WTC11 (cell line): ENCODE measurements around the gene RPLP1. TPM values are rescaled to one million over a fixed set of nuclear protein-coding genes. Genes with fewer than 3 reads are reported as not detected.

ENCODE experiments used
- ATAC-seq: fragments of 200-7000 bp; cut with Tn5 transposase; 2 replicates; pipeline ENCODE4 v1.10.0; 2021; ENCODE audit warnings: mild to moderate bottlenecking, moderate library complexity
- Bru-seq: library from RNA; stranded (reverse); fragments of 400-500 nt; gene quantifications from one replicate; lab custom pipeline; 2021; lab: Mats Ljungman, UMichigan
- CTCF ChIA-PET: fragments of 300-600 bp; sonication (Branson Sonifier 250); formaldehyde crosslinking; loops from one replicate; lab custom pipeline; 2021; ENCODE audit warnings: antibody characterized with exemption; lab: Charles Lee
- POLR2A ChIA-PET: fragments of 350-600 bp; sonication (Branson Sonifier 250); formaldehyde crosslinking; loops from one replicate; lab custom pipeline; 2021; ENCODE audit warnings: antibody characterized with exemption; lab: Charles Lee
- DNase-seq: peaks from one replicate; pipeline ENCODE4 v3.0.0; 2021; ENCODE audit warnings: low spot score
- H3K27ac Mint-ChIP-seq: 2 replicates; pipeline ENCODE4 v1.8.0; 2021; ENCODE audit warnings: mixed read lengths
- H3K27me3 Mint-ChIP-seq: 2 replicates; pipeline ENCODE4 v1.8.0; 2021; ENCODE audit warnings: low read depth, mild to moderate bottlenecking, moderate library complexity, mixed read lengths
- H3K36me3 Mint-ChIP-seq: 2 replicates; pipeline ENCODE4 v1.8.0; 2021; ENCODE audit warnings: mixed read lengths
- H3K4me1 Mint-ChIP-seq: 2 replicates; pipeline ENCODE4 v1.8.0; 2022; ENCODE audit warnings: mixed read lengths
- H3K4me3 Mint-ChIP-seq: 2 replicates; pipeline ENCODE4 v1.8.0; 2021; ENCODE audit warnings: mild to moderate bottlenecking, moderate library complexity, mixed read lengths
- H3K9me3 Mint-ChIP-seq: 2 replicates; pipeline ENCODE4 v1.8.0; 2021; ENCODE audit warnings: mixed read lengths
- ATF1 ChIP-seq: sonication (generic); formaldehyde crosslinking; IDR thresholded peaks from 2 replicates; pipeline ENCODE4 v1.8.1; 2023; ENCODE audit warnings: mild to moderate bottlenecking, moderate library complexity, missing genetic modification reagents
- ELF4 ChIP-seq: sonication (generic); formaldehyde crosslinking; IDR thresholded peaks from 2 replicates; pipeline ENCODE4 v1.8.1; 2022; ENCODE audit warnings: low read depth, mild to moderate bottlenecking, moderate library complexity, missing genetic modification reagents
- FOXK1 ChIP-seq: sonication (generic); formaldehyde crosslinking; IDR thresholded peaks from 2 replicates; pipeline ENCODE4 v1.8.0; 2022; ENCODE audit warnings: mild to moderate bottlenecking, moderate library complexity, missing genetic modification reagents
- FOXP1 ChIP-seq: sonication (generic); formaldehyde crosslinking; IDR thresholded peaks from 2 replicates; pipeline ENCODE4 v1.8.0; 2022; ENCODE audit warnings: missing genetic modification reagents, mild to moderate bottlenecking, moderate library complexity, borderline replicate concordance
- GABPB1 ChIP-seq: sonication (generic); formaldehyde crosslinking; IDR thresholded peaks from 2 replicates; pipeline ENCODE4 v1.8.1; 2023; ENCODE audit warnings: mild to moderate bottlenecking, missing genetic modification reagents
- KAT7 ChIP-seq: sonication (generic); formaldehyde crosslinking; IDR thresholded peaks from 2 replicates; pipeline ENCODE4 v1.8.1; 2023; ENCODE audit warnings: missing genetic modification reagents, mild to moderate bottlenecking, borderline replicate concordance
- MYBL2 ChIP-seq: sonication (generic); formaldehyde crosslinking; IDR thresholded peaks from 2 replicates; pipeline ENCODE4 v1.8.1; 2023; ENCODE audit warnings: mild to moderate bottlenecking, moderate library complexity, missing genetic modification reagents
- NFATC4 ChIP-seq: fragments of 250-450 bp; sonication (Bioruptor Pico); IDR thresholded peaks from 2 replicates; pipeline ENCODE4 v1.9.0; 2021; ENCODE audit warnings: mild to moderate bottlenecking
- NFE2L1 ChIP-seq: sonication (generic); formaldehyde crosslinking; IDR thresholded peaks from 2 replicates; pipeline ENCODE4 v1.8.1; 2023; ENCODE audit warnings: missing genetic modification reagents
- NFYB ChIP-seq: sonication (generic); formaldehyde crosslinking; conservative IDR thresholded peaks from 2 replicates; pipeline ENCODE4 v1.8.0; 2022; ENCODE audit warnings: low read depth, missing genetic modification reagents
- NR2C2 ChIP-seq: sonication (generic); formaldehyde crosslinking; IDR thresholded peaks from 2 replicates; pipeline ENCODE4 v1.8.0; 2022; ENCODE audit warnings: mild to moderate bottlenecking, missing genetic modification reagents
- SMAD4 ChIP-seq: sonication (generic); formaldehyde crosslinking; IDR thresholded peaks from 2 replicates; pipeline ENCODE4 v1.8.0; 2022; ENCODE audit warnings: mild to moderate bottlenecking, missing genetic modification reagents
- SP1 ChIP-seq: sonication (generic); formaldehyde crosslinking; conservative IDR thresholded peaks from 2 replicates; pipeline ENCODE4 v1.8.1; 2022; ENCODE audit warnings: missing genetic modification reagents
- TCF7 ChIP-seq: sonication (generic); formaldehyde crosslinking; IDR thresholded peaks from 2 replicates; pipeline ENCODE4 v1.8.0; 2022; ENCODE audit warnings: mild to moderate bottlenecking, low read depth, missing genetic modification reagents, moderate library complexity
- TEAD1 ChIP-seq: sonication (generic); formaldehyde crosslinking; IDR thresholded peaks from 2 replicates; pipeline ENCODE4 v1.8.0; 2022; ENCODE audit warnings: mild to moderate bottlenecking, missing genetic modification reagents
- TP53 ChIP-seq: sonication (generic); formaldehyde crosslinking; IDR thresholded peaks from 2 replicates; pipeline ENCODE4 v1.8.1; 2023; ENCODE audit warnings: mild to moderate bottlenecking, missing genetic modification reagents
- ZNF263 ChIP-seq: sonication (generic); formaldehyde crosslinking; IDR thresholded peaks from 2 replicates; pipeline ENCODE4 v1.8.1; 2022; ENCODE audit warnings: low read depth, mild to moderate bottlenecking, moderate library complexity, missing genetic modification reagents
- ZNF396 ChIP-seq: fragments of 250-450 bp; sonication (Bioruptor Pico); IDR thresholded peaks from 2 replicates; pipeline ENCODE4 v1.8.0; 2021; ENCODE audit warnings: mild to moderate bottlenecking, moderate library complexity, borderline replicate concordance
- ZNF416 ChIP-seq: fragments of 250-450 bp; sonication (Bioruptor Pico); IDR thresholded peaks from 2 replicates; pipeline ENCODE4 v1.9.0; 2021; ENCODE audit warnings: mild to moderate bottlenecking, inconsistent platforms
- ZNF423 ChIP-seq: fragments of 250-450 bp; sonication (Bioruptor Pico); IDR thresholded peaks from 2 replicates; pipeline ENCODE4 v2.1.2; 2022; ENCODE audit warnings: mild to moderate bottlenecking, moderate library complexity
- long read RNA-seq, 3 experiments: library from RNA in 1 of 3; library from capped mRNA in 1 of 3; library from polyadenylated mRNA in 1 of 3; unstranded in 2 of 3; stranded (forward) in 1 of 3; transcript quantifications; one replicate each; pipeline ENCODE4 v2.0.0, GENCODE V29; 2021
- total RNA-seq: library from RNA; stranded (reverse); gene quantifications from 3 replicates; pipeline ENCODE4 v1.2.3, GENCODE V29; 2021
- TF ChIP-seq, protein P1 (sequence below): sonication (generic); formaldehyde crosslinking; IDR thresholded peaks from 2 replicates; pipeline ENCODE4 v1.8.0; 2023; ENCODE audit warnings: mild to moderate bottlenecking, missing genetic modification reagents
- TF ChIP-seq, protein P2 (sequence below): sonication (generic); formaldehyde crosslinking; IDR thresholded peaks from 2 replicates; pipeline ENCODE4 v1.8.0; 2022; ENCODE audit warnings: mild to moderate bottlenecking, missing genetic modification reagents
- TF ChIP-seq, protein P3 (sequence below): sonication (generic); formaldehyde crosslinking; IDR thresholded peaks from 2 replicates; pipeline ENCODE4 v1.8.1; 2022; ENCODE audit warnings: low read depth, mild to moderate bottlenecking, moderate library complexity, missing genetic modification reagents, borderline replicate concordance
- TF ChIP-seq, protein P4 (sequence below): fragments of 250-450 bp; sonication (Bioruptor Pico); IDR thresholded peaks from 2 replicates; pipeline ENCODE4 v1.9.0; 2021; ENCODE audit warnings: mild to moderate bottlenecking, borderline replicate concordance
- TF ChIP-seq, protein P5 (sequence below): sonication (generic); formaldehyde crosslinking; IDR thresholded peaks from 2 replicates; pipeline ENCODE4 v1.8.1; 2023; ENCODE audit warnings: mild to moderate bottlenecking, missing genetic modification reagents

Gene RPLP1
- total RNA-seq (2,441 to 2,639 TPM (median 2,597 TPM) in 3 replicates), Bru-seq, nascent RNA (percentile 100 among the genes with signal in this experiment)
- long read RNA-seq, experiment 1, transcript RPLP1-202 (3 exons, 445 nt) = minor isoform, 10 of 1,391 reads
- long read RNA-seq, experiment 1, transcript RPLP1-201 (4 exons, 1,197 nt) = major isoform, 1,344 of 1,391 reads
- long read RNA-seq, experiment 1, partial matches to known transcripts = 22 of 1,391 reads
- long read RNA-seq, experiment 1, other reads (novel, unspliced or antisense) = 9 of 1,391 reads
- long read RNA-seq, experiment 2, transcript RPLP1-204 (3 exons, 940 nt) = minor isoform, 42 of 4,278 reads
- long read RNA-seq, experiment 2, transcript RPLP1-202 (3 exons, 445 nt) = minor isoform, 48 of 4,278 reads
- long read RNA-seq, experiment 2, transcript RPLP1-201 (4 exons, 1,197 nt) = major isoform, 3,988 of 4,278 reads
- long read RNA-seq, experiment 2, partial matches to known transcripts = 38 of 4,278 reads
- long read RNA-seq, experiment 2, other reads (novel, unspliced or antisense) = 161 of 4,278 reads
- long read RNA-seq, experiment 3, transcript RPLP1-201 (4 exons, 1,197 nt) = major isoform, 515 of 523 reads
- long read RNA-seq, experiment 3, partial matches to known transcripts = 0 of 523 reads
- long read RNA-seq, experiment 3, other reads (novel, unspliced or antisense) = 3 of 523 reads

DNA sequence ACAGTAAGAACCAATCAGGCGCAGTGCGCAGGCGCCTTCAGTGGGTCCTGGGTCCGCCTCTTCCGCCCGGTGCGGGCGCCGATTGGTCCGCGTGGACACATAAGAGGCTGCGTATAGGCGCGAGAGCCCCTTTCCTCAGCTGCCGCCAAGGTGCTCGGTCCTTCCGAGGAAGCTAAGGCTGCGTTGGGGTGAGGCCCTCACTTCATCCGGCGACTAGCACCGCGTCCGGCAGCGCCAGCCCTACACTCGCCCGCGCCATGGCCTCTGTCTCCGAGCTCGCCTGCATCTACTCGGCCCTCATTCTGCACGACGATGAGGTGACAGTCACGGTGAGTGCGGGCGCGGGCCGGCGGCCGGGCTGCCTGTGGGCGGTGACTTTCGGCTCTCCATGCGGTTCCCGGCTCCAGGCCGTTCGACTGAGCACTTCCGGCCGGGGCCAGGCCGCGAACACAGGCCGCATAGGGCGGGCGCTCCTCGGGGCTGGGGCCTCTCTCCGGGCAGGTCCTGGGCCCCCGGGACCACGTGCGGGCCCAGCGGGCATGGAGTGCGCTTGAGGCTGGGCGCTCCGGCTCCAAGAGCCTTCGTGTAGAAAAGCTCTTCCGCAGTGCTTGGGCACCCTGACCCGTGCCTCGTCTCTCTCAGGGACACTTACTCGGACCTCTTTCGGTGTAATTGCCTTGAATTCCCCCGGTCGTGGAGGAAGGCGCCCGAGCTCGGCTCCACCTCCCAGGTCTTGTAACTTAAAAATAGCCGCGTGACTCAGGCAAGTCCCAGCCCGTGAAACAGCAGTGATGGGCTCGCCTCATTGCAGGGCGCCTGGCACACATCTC lies at the start of gene RPLP1:
TSS of gene RPLP1 (plus strand) at position 127 of the 830 bp plus-strand sequence. CDS start at position 258, 131 bp downstream.
- H3K36me3 Mint-ChIP-seq = peaks cover 47% of the 10 kb centered on the region
- H3K4me1 Mint-ChIP-seq = peaks cover 27% of the 10 kb centered on the region
- POLR2A ChIA-PET = interaction anchor here (0.9 to 3.3 kb wide), 3 partner anchors 10 to 38 kb away, joined by 3 to 27 read pairs (median 5); no protein-coding TSS in a partner anchor
- TF ChIP-seq TCF7 (CRISPR knock-in tag) (no peak; the same call in none of the 2 replicates), NFYB (peak; percentile 75), FOXK1 (CRISPR knock-in tag) (peak; percentile 65), NFE2L1 (peak; percentile 88), ATF1 (CRISPR knock-in tag) (no peak), NR2C2 (CRISPR knock-in tag) (no peak), SP1 (peak; percentile 88), ELF4 (CRISPR knock-in tag) (no peak), MYBL2 (CRISPR knock-in tag) (peak; percentile 92), GABPB1 (CRISPR knock-in tag) (peak; percentile 74), ZNF416 (CRISPR knock-in tag) (peak; percentile 53; the same call in 1 of the 2 replicates), ZNF396 (no peak), NFATC4 (CRISPR knock-in tag) (no peak), KAT7 (0 out of 2 replicates have a peak, but pooled peaks have one; percentile 74), FOXP1 (CRISPR knock-in tag) (peak; percentile 95; the same call in 1 of the 2 replicates), SMAD4 (CRISPR knock-in tag) (0 out of 2 replicates have a peak, but pooled peaks have one; percentile 52), ZNF423 (CRISPR knock-in tag) (no peak), TEAD1 (CRISPR knock-in tag) (peak; percentile 87), TP53 (CRISPR knock-in tag) (no peak; the same call in 1 of the 2 replicates), ZNF263 (CRISPR knock-in tag) (no peak)
- TF ChIP-seq, protein P1, sequence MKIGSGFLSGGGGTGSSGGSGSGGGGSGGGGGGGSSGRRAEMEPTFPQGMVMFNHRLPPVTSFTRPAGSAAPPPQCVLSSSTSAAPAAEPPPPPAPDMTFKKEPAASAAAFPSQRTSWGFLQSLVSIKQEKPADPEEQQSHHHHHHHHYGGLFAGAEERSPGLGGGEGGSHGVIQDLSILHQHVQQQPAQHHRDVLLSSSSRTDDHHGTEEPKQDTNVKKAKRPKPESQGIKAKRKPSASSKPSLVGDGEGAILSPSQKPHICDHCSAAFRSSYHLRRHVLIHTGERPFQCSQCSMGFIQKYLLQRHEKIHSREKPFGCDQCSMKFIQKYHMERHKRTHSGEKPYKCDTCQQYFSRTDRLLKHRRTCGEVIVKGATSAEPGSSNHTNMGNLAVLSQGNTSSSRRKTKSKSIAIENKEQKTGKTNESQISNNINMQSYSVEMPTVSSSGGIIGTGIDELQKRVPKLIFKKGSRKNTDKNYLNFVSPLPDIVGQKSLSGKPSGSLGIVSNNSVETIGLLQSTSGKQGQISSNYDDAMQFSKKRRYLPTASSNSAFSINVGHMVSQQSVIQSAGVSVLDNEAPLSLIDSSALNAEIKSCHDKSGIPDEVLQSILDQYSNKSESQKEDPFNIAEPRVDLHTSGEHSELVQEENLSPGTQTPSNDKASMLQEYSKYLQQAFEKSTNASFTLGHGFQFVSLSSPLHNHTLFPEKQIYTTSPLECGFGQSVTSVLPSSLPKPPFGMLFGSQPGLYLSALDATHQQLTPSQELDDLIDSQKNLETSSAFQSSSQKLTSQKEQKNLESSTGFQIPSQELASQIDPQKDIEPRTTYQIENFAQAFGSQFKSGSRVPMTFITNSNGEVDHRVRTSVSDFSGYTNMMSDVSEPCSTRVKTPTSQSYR (CRISPR knock-in tag) = peak; percentile 53; the same call in 1 of the 2 replicates
- TF ChIP-seq, protein P2, sequence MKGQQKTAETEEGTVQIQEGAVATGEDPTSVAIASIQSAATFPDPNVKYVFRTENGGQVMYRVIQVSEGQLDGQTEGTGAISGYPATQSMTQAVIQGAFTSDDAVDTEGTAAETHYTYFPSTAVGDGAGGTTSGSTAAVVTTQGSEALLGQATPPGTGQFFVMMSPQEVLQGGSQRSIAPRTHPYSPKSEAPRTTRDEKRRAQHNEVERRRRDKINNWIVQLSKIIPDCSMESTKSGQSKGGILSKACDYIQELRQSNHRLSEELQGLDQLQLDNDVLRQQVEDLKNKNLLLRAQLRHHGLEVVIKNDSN = peak; percentile 73
- TF ChIP-seq, protein P3, sequence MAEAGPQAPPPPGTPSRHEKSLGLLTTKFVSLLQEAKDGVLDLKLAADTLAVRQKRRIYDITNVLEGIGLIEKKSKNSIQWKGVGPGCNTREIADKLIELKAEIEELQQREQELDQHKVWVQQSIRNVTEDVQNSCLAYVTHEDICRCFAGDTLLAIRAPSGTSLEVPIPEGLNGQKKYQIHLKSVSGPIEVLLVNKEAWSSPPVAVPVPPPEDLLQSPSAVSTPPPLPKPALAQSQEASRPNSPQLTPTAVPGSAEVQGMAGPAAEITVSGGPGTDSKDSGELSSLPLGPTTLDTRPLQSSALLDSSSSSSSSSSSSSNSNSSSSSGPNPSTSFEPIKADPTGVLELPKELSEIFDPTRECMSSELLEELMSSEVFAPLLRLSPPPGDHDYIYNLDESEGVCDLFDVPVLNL (CRISPR knock-in tag) = peak; percentile 74
- TF ChIP-seq, protein P4, sequence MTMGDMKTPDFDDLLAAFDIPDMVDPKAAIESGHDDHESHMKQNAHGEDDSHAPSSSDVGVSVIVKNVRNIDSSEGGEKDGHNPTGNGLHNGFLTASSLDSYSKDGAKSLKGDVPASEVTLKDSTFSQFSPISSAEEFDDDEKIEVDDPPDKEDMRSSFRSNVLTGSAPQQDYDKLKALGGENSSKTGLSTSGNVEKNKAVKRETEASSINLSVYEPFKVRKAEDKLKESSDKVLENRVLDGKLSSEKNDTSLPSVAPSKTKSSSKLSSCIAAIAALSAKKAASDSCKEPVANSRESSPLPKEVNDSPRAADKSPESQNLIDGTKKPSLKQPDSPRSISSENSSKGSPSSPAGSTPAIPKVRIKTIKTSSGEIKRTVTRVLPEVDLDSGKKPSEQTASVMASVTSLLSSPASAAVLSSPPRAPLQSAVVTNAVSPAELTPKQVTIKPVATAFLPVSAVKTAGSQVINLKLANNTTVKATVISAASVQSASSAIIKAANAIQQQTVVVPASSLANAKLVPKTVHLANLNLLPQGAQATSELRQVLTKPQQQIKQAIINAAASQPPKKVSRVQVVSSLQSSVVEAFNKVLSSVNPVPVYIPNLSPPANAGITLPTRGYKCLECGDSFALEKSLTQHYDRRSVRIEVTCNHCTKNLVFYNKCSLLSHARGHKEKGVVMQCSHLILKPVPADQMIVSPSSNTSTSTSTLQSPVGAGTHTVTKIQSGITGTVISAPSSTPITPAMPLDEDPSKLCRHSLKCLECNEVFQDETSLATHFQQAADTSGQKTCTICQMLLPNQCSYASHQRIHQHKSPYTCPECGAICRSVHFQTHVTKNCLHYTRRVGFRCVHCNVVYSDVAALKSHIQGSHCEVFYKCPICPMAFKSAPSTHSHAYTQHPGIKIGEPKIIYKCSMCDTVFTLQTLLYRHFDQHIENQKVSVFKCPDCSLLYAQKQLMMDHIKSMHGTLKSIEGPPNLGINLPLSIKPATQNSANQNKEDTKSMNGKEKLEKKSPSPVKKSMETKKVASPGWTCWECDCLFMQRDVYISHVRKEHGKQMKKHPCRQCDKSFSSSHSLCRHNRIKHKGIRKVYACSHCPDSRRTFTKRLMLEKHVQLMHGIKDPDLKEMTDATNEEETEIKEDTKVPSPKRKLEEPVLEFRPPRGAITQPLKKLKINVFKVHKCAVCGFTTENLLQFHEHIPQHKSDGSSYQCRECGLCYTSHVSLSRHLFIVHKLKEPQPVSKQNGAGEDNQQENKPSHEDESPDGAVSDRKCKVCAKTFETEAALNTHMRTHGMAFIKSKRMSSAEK = no peak
- TF ChIP-seq, protein P5, sequence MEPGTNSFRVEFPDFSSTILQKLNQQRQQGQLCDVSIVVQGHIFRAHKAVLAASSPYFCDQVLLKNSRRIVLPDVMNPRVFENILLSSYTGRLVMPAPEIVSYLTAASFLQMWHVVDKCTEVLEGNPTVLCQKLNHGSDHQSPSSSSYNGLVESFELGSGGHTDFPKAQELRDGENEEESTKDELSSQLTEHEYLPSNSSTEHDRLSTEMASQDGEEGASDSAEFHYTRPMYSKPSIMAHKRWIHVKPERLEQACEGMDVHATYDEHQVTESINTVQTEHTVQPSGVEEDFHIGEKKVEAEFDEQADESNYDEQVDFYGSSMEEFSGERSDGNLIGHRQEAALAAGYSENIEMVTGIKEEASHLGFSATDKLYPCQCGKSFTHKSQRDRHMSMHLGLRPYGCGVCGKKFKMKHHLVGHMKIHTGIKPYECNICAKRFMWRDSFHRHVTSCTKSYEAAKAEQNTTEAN (CRISPR knock-in tag) = no peak; the same call in 1 of the 2 replicates

More for the DNA sequence above, at the start of gene RPLP1:
- DNase-seq (peak; percentile 95), ATAC-seq (peak; percentile 84)
- CTCF ChIA-PET = interaction anchor here (0.6 to 4.4 kb wide), 3 partner anchors 10 to 346 kb away, joined by 4 to 44 read pairs (median 11); no protein-coding TSS in a partner anchor
- peak within 1 kb of the TSS; percentile 100 for H3K27ac Mint-ChIP-seq
- H3K9me3 Mint-ChIP-seq = no peaks in the 10 kb centered on the region
- peak within 1 kb of the TSS; percentile 97 for H3K4me3 Mint-ChIP-seq
- H3K27me3 Mint-ChIP-seq = no peaks in the 10 kb centered on the region; the same call in 1 of the 2 replicates
